Liver (tissue), 9 donors: ENCODE measurements around the gene CA5A. TPM values are rescaled to one million over a fixed set of nuclear protein-coding genes. Genes with fewer than 3 reads are reported as not detected.
"Not testable (repeated sequence)": the region's sequence is repeated elsewhere in the genome, so short reads cannot be mapped to it uniquely, and the experiment has no call there.

Experiments used
- DNase-seq: peaks from one replicate; pipeline ENCODE4 v3.0.0-alpha.2; 2017; ENCODE audit warnings: low spot score
- H3K27ac ChIP-seq, 2 donors: one replicate each; pipeline ENCODE4 v1.7.0; 2013; ENCODE audit warnings: inconsistent platforms in 2 of 2, low read length in 2 of 2, control low read depth in 1 of 2, low read depth in 1 of 2, mild to moderate bottlenecking in 1 of 2
- H3K27me3 ChIP-seq, 4 donors: one replicate each; pipeline versions ENCODE4 v1.6.1 to v1.7.0; 2013; ENCODE audit warnings: low read length in 3 of 4, inconsistent platforms in 1 of 4, mild to moderate bottlenecking in 1 of 4, moderate library complexity in 1 of 4; ENCODE audit not compliant: control insufficient read depth in 4 of 4, insufficient read depth in 4 of 4
- H3K36me3 ChIP-seq, 4 donors: one replicate each; pipeline versions ENCODE4 v1.6.1 to v1.7.0; 2013; ENCODE audit warnings: low read length in 3 of 4, mild to moderate bottlenecking in 3 of 4, low read depth in 1 of 4, moderate library complexity in 1 of 4; ENCODE audit not compliant: control insufficient read depth in 4 of 4, insufficient read depth in 3 of 4
- H3K4me1 ChIP-seq, 4 donors: one replicate each; pipeline versions ENCODE4 v1.6.1 to v1.7.0; 2013; ENCODE audit warnings: low read length in 3 of 4, mild to moderate bottlenecking in 3 of 4, moderate library complexity in 1 of 4; ENCODE audit not compliant: control insufficient read depth in 4 of 4, insufficient read depth in 4 of 4
- H3K4me3 ChIP-seq, 3 donors: one replicate each; pipeline versions ENCODE4 v1.6.1 to v1.7.0; 2013; ENCODE audit warnings: low read length in 3 of 3, control low read depth in 1 of 3, low read depth in 1 of 3, mild to moderate bottlenecking in 1 of 3
- H3K9ac ChIP-seq, 2 donors: one replicate each; pipeline ENCODE4 v1.7.0; 2013; ENCODE audit warnings: low read length in 2 of 2, mild to moderate bottlenecking in 2 of 2, moderate library complexity in 2 of 2, control low read depth in 1 of 2, low read depth in 1 of 2
- H3K9me3 ChIP-seq, 4 donors: one replicate each; pipeline versions ENCODE4 v1.6.1 to v1.7.0; 2013; ENCODE audit warnings: low read length in 3 of 4; ENCODE audit not compliant: control insufficient read depth in 4 of 4
- FOXA1 ChIP-seq: IDR thresholded peaks from 2 replicates; pipeline ENCODE4 v1.6.1; 2016; ENCODE audit warnings: antibody characterized with exemption
- HNF4A ChIP-seq, 2 donors: conservative IDR thresholded peaks; 2 replicates each; pipeline ENCODE4 v1.6.1; 2016; ENCODE audit warnings: antibody characterized with exemption in 2 of 2, mild to moderate bottlenecking in 2 of 2
- JUND ChIP-seq, 2 donors: IDR thresholded peaks; 2 replicates each; pipeline ENCODE4 v1.6.1; 2016; ENCODE audit warnings: antibody characterized with exemption in 2 of 2
- NR2F2 ChIP-seq: IDR thresholded peaks from 2 replicates; pipeline ENCODE4 v1.6.1; 2016; ENCODE audit warnings: antibody characterized with exemption
- RAD21 ChIP-seq, 2 donors: IDR thresholded peaks; 2 replicates each; pipeline ENCODE4 v1.6.1; 2016; ENCODE audit warnings: antibody characterized with exemption in 2 of 2, mild to moderate bottlenecking in 2 of 2
- WGBS: extraction: QIAGEN DNeasy Blood & Tissue Kit; methylation state at CpG from one replicate; pipeline ENCODE4 v1.1.7; 2013; 5-methylcytosine and 5-hydroxymethylcytosine counted together
- polyA plus RNA-seq, 2 donors: library from polyadenylated mRNA; stranded (reverse) in 1 of 2; unstranded in 1 of 2; fragments of 200-250 nt in 1 of 2; fragments of >200 nt in 1 of 2; fragmentation: Nextera tagmentation in 1 of 2; extraction: Ambion mirVana in 1 of 2; gene quantifications; one replicate each; pipeline versions ENCODE4 v1.2.1 to v1.2.3, GENCODE V29; 2013 to 2015
- total RNA-seq, 2 donors: library from RNA; depleted of rRNA; stranded (reverse); fragments of >200 nt; gene quantifications; one replicate each; pipeline ENCODE4 v1.2.3, GENCODE V29; 2014
- TF ChIP-seq, protein P1 (sequence below): fragments of 150-350 bp; IDR thresholded peaks from 2 replicates; pipeline ENCODE4 v1.5.1; 2017; ENCODE audit warnings: improper control_type of control experiment, low read depth, low read length; ENCODE audit not compliant: missing input control
- TF ChIP-seq, protein P2 (sequence below): IDR thresholded peaks from 2 replicates; pipeline ENCODE4 v1.6.1; 2016; ENCODE audit warnings: antibody characterized with exemption, mild to moderate bottlenecking
- TF ChIP-seq, protein P3 (sequence below): IDR thresholded peaks from 2 replicates; pipeline ENCODE4 v1.6.1; 2016; ENCODE audit warnings: antibody characterized with exemption
- TF ChIP-seq, protein P4 (sequence below): IDR thresholded peaks from 2 replicates; pipeline ENCODE4 v1.6.1; 2016; ENCODE audit warnings: antibody characterized with exemption
- donor health status: healthy.
- donor health status: healthy.
- donor health status: healthy.
- donor health status: healthy.
- donor health status: healthy.

CA5A gene
- total and polyA plus RNA-seq, 4 donors: 12.3 to 66.8 (median 33.6) TPM

DNA sequence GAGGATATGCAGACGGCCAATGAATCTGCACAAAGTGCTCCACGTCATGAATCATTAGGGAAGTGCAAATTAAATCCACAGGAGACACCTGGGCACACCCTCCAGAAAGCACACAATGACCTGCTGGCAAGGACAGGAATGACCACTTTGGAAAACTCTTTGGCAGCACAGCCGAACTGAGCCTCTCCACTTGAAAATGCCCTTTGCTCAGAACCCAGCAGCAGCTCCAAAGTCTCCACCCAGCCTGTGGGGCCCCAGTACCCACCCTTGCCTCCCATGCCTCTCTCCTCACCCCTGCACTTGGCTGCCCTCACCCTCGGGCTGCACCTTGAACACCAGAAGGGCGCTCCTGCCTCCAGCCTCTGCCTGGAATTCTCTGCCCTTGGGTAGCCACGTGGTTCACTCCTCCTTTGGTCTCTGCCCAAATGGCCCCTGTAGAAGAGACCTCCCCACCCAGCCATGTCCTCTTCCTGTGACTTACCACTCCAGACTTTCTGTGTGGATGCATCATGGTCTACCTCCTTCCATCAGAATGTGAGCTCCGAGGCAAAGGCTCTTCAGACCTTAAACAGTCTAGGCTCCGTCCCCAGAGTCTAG lies 50.9 kb downstream of the CA5A start:
- H3K27ac ChIP-seq, DNase-seq, H3K9me3 ChIP-seq, H3K4me3 ChIP-seq, H3K27me3 ChIP-seq, H3K9ac ChIP-seq, H3K36me3 ChIP-seq: not testable (repeated sequence)
- peaks cover 0 to 12% (median 3%) of the 10 kb centered on the region in 4 donors for H3K4me1 ChIP-seq
- TF ChIP-seq, protein P1, sequence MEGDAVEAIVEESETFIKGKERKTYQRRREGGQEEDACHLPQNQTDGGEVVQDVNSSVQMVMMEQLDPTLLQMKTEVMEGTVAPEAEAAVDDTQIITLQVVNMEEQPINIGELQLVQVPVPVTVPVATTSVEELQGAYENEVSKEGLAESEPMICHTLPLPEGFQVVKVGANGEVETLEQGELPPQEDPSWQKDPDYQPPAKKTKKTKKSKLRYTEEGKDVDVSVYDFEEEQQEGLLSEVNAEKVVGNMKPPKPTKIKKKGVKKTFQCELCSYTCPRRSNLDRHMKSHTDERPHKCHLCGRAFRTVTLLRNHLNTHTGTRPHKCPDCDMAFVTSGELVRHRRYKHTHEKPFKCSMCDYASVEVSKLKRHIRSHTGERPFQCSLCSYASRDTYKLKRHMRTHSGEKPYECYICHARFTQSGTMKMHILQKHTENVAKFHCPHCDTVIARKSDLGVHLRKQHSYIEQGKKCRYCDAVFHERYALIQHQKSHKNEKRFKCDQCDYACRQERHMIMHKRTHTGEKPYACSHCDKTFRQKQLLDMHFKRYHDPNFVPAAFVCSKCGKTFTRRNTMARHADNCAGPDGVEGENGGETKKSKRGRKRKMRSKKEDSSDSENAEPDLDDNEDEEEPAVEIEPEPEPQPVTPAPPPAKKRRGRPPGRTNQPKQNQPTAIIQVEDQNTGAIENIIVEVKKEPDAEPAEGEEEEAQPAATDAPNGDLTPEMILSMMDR: peak; percentile 14
- peak; percentile 26 to 54 for TF ChIP-seq HNF4A (conservative IDR thresholded peaks at IDR 0.05)
- 46% methylated on average over 8 of the region's 8 CpGs for WGBS

DNA sequence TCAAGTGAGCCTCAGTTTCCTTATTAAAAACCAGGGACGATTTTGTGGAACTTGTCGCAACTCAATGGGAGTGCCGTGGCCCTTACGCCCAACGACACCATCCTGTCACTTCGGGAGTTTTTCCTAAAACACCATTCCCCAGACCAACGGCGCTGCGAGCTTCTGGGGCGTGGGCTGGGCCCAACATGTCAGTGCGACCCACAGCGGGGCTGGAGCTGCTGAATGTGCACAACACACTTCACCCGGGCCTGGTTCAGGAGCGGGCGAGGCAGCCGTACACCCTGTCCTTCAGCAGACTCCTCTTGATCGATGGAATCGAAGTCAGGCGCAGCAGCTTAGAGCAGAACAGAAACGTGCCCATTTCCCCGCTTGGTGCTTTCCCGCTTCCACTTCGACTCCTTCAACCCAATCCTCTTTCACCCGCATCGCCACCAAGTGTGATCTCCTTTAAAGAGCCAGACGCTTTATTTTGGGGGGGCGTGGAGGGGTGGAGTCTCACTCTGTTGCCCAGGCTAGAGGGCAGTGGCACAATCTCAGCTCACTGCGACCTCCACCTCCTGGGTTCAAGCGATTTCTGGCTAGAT lies 53.8 kb downstream of the CA5A start:
- no peak for DNase-seq
- H3K9me3 ChIP-seq: no peaks in the 10 kb centered on the region
- no peak overlapping the region for H3K9ac ChIP-seq
- TF ChIP-seq HNF4A (conservative IDR thresholded peaks at IDR 0.05): no peak
- no peak for TF ChIP-seq RAD21 (IDR thresholded peaks at IDR 0.05)
- TF ChIP-seq JUND (IDR thresholded peaks at IDR 0.05): no peak
- TF ChIP-seq FOXA1: no peak
- TF ChIP-seq, protein P2, sequence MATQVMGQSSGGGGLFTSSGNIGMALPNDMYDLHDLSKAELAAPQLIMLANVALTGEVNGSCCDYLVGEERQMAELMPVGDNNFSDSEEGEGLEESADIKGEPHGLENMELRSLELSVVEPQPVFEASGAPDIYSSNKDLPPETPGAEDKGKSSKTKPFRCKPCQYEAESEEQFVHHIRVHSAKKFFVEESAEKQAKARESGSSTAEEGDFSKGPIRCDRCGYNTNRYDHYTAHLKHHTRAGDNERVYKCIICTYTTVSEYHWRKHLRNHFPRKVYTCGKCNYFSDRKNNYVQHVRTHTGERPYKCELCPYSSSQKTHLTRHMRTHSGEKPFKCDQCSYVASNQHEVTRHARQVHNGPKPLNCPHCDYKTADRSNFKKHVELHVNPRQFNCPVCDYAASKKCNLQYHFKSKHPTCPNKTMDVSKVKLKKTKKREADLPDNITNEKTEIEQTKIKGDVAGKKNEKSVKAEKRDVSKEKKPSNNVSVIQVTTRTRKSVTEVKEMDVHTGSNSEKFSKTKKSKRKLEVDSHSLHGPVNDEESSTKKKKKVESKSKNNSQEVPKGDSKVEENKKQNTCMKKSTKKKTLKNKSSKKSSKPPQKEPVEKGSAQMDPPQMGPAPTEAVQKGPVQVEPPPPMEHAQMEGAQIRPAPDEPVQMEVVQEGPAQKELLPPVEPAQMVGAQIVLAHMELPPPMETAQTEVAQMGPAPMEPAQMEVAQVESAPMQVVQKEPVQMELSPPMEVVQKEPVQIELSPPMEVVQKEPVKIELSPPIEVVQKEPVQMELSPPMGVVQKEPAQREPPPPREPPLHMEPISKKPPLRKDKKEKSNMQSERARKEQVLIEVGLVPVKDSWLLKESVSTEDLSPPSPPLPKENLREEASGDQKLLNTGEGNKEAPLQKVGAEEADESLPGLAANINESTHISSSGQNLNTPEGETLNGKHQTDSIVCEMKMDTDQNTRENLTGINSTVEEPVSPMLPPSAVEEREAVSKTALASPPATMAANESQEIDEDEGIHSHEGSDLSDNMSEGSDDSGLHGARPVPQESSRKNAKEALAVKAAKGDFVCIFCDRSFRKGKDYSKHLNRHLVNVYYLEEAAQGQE: no peak
- TF ChIP-seq, protein P3, sequence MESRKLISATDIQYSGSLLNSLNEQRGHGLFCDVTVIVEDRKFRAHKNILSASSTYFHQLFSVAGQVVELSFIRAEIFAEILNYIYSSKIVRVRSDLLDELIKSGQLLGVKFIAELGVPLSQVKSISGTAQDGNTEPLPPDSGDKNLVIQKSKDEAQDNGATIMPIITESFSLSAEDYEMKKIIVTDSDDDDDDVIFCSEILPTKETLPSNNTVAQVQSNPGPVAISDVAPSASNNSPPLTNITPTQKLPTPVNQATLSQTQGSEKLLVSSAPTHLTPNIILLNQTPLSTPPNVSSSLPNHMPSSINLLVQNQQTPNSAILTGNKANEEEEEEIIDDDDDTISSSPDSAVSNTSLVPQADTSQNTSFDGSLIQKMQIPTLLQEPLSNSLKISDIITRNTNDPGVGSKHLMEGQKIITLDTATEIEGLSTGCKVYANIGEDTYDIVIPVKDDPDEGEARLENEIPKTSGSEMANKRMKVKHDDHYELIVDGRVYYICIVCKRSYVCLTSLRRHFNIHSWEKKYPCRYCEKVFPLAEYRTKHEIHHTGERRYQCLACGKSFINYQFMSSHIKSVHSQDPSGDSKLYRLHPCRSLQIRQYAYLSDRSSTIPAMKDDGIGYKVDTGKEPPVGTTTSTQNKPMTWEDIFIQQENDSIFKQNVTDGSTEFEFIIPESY: no peak
- no peak for TF ChIP-seq NR2F2
- TF ChIP-seq, protein P4, sequence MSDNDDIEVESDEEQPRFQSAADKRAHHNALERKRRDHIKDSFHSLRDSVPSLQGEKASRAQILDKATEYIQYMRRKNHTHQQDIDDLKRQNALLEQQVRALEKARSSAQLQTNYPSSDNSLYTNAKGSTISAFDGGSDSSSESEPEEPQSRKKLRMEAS: no peak
- H3K27me3 ChIP-seq: no peaks in the 10 kb centered on the region
- no peak overlapping the region for H3K4me3 ChIP-seq
- H3K36me3 ChIP-seq: no peaks in the 10 kb centered on the region
- peaks cover 0 to 12% (median 3%) of the 10 kb centered on the region in 4 donors for H3K4me1 ChIP-seq
- H3K27ac ChIP-seq: no peak overlapping the region
- WGBS: 91% methylated on average over 29 of the region's 29 CpGs
